HEK293 (cell line): ENCODE measurements around the gene USP3.

Experiments
- TCF7L2 ChIP-seq: IDR thresholded peaks from 2 replicates; pipeline ENCODE4 v1.6.1; 2011; ENCODE audit warnings: low read depth, mild to moderate bottlenecking, inconsistent platforms, low read length, moderate library complexity, borderline replicate concordance
- ZNF362 ChIP-seq: fragments of 450-650 bp; formaldehyde crosslinking; IDR thresholded peaks from 2 replicates; pipeline ENCODE4 v1.5.1; 2016; ENCODE audit warnings: missing biosample characterization, missing genetic modification characterization
- TF ChIP-seq, protein P1 (sequence below): fragments of 450-650 bp; formaldehyde crosslinking; IDR thresholded peaks from 2 replicates; pipeline ENCODE4 v1.5.1; 2016; ENCODE audit warnings: missing biosample characterization, missing genetic modification characterization

DNA sequence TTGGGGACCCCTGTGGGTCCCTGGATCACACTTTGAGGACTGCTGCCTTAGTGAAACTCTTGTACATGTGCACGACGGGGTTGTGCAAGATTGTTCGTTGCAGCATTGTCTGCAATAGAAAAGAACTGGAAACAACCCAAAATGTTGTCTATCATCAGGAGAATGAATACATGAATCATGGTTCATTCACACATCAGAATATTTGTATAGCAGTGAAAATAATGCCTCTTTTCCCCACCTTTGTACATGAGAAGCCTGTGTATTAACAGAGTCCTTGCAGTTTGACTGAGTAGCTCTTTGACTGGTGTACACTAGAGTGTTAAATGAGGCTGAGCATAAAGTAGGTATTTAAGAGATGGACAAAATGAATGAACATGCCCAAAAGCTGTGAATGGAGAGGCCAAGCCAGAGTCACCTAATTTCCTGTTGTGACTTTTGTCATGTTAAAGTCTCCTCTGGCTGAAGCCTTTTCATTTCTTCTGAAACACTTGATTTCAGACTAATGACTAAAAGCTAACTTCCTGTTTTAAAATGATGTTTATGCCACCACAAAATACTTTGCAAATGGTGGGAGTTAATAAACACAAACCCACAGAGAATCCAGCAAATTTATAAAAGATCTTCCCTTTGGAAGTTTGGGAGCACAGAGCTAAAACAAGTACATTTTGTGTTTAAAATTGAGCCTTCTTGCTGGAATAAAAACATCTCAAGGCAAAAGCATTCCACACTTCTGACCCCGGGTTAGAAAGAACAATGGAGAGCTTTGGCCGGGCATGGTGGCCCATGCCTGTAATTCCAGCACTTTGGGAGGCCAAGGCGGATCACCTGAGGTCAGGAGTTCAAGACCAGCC is 20.6 kb upstream of the USP3 start:
- TF ChIP-seq, protein P1, sequence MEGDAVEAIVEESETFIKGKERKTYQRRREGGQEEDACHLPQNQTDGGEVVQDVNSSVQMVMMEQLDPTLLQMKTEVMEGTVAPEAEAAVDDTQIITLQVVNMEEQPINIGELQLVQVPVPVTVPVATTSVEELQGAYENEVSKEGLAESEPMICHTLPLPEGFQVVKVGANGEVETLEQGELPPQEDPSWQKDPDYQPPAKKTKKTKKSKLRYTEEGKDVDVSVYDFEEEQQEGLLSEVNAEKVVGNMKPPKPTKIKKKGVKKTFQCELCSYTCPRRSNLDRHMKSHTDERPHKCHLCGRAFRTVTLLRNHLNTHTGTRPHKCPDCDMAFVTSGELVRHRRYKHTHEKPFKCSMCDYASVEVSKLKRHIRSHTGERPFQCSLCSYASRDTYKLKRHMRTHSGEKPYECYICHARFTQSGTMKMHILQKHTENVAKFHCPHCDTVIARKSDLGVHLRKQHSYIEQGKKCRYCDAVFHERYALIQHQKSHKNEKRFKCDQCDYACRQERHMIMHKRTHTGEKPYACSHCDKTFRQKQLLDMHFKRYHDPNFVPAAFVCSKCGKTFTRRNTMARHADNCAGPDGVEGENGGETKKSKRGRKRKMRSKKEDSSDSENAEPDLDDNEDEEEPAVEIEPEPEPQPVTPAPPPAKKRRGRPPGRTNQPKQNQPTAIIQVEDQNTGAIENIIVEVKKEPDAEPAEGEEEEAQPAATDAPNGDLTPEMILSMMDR, result no peak
- no peak for TF ChIP-seq ZNF362
- TF ChIP-seq TCF7L2, result no peak
